ES-I3 (cell line): ENCODE measurements around the gene ITPRID2.

ENCODE experiments used
- H3K36me3 ChIP-seq: 2 replicates; pipeline ENCODE4 v1.6.1; 2013; ENCODE audit warnings: mild to moderate bottlenecking, low read length, control low read depth, moderate library complexity; ENCODE audit not compliant: insufficient read depth
- H3K4me1 ChIP-seq: 2 replicates; pipeline ENCODE4 v1.6.1; 2013; ENCODE audit warnings: mild to moderate bottlenecking, control low read depth, low read length; ENCODE audit not compliant: insufficient read depth
- H3K9ac ChIP-seq: 2 replicates; pipeline ENCODE4 v1.6.1; 2013; ENCODE audit warnings: low read depth, mild to moderate bottlenecking, low read length, moderate library complexity
- H3K9me3 ChIP-seq: 2 replicates; pipeline ENCODE4 v1.6.1; 2013; ENCODE audit warnings: mild to moderate bottlenecking, low read length, moderate library complexity; ENCODE audit not compliant: control insufficient read depth, insufficient read depth

ITPRID2 gene

GRCh38 chr2:181916726-181917718, 25.5 kb downstream of the ITPRID2 start:
- Histone ChIP-seq H3K9me3 (no peaks in the 10 kb centered on the region), H3K9ac (no peak overlapping the region), H3K4me1 (no peaks in the 10 kb centered on the region), H3K36me3 (peaks cover 10% of the 10 kb centered on the region)

- no peak overlapping the region for H3K9ac ChIP-seq
- no peaks in the 10 kb centered on the region for H3K9me3 ChIP-seq
- peaks cover 13% of the 10 kb centered on the region for H3K36me3 ChIP-seq
- H3K4me1 ChIP-seq: no peaks in the 10 kb centered on the region
Observed at GRCh38 chr2:181918188-181918587, 26.7 kb downstream of the ITPRID2 start.

GRCh38 chr2:181923121-181923520, 31.6 kb downstream of the ITPRID2 start:
- Histone ChIP-seq H3K9ac (no peak overlapping the region), H3K36me3 (peaks cover 8% of the 10 kb centered on the region), H3K4me1 (no peaks in the 10 kb centered on the region), H3K9me3 (no peaks in the 10 kb centered on the region)

GRCh38 chr2:181924336-181924735, 32.8 kb downstream of the ITPRID2 start:
- no peak overlapping the region for H3K9ac ChIP-seq
- H3K4me1 ChIP-seq: no peaks in the 10 kb centered on the region
- peaks cover 5% of the 10 kb centered on the region; the same call in 1 of the 2 replicates for H3K36me3 ChIP-seq
- H3K9me3 ChIP-seq: no peaks in the 10 kb centered on the region

DNA sequence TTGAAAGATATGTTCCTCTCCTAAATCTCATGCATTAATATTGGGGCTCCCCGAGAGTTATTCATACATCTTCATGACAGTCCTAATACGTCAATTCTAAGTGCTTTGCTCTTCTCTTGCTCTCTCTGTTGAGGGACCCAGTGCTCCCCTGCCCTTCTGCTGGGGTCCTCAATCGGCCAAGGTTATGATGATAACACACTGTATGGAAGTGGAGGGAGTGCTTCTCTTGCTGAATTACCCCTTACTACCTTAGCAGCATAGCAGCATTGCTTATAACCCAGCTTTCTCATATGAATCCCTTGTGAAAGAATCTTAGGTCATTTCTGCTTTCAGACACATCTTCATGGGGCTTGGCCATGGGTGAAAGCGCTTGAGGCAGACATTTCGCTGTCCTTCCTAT, 43.2 kb downstream of the ITPRID2 start:
- Histone ChIP-seq H3K9ac (no peak overlapping the region), H3K4me1 (no peaks in the 10 kb centered on the region), H3K36me3 (no peaks in the 10 kb centered on the region)

DNA sequence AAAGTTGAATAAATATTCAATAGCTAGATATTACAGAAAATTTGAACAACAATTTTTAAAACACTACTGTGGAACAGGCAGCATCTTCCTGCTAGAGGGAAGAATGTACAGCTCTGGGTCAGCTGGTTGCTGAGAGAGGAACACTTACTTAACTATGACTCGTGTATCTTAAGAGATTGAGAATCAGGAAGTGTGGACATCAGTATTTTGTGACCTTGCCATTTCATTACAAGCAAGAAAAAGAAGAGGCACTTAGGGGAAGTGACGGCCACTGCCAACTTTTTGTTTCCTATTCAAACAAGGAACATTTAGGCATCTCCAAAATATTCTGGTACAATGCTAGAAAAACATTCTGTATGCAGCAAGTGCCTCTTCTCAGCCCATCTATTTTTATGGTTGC, 45.9 kb downstream of the ITPRID2 start:
- Histone ChIP-seq H3K9ac (no peak overlapping the region), H3K36me3 (no peaks in the 10 kb centered on the region), H3K9me3 (no peaks in the 10 kb centered on the region), H3K4me1 (no peaks in the 10 kb centered on the region)

More for the DNA sequence above, 43.2 kb downstream of the ITPRID2 start:
- H3K9me3 ChIP-seq: no peaks in the 10 kb centered on the region

GRCh38 chr2:181943411-181944124, 52.0 kb downstream of the ITPRID2 start:
- no peaks in the 10 kb centered on the region for H3K36me3 ChIP-seq
- peaks cover 10% of the 10 kb centered on the region; the same call in 1 of the 2 replicates for H3K4me1 ChIP-seq
- H3K9ac ChIP-seq: no peak overlapping the region
- H3K9me3 ChIP-seq: no peaks in the 10 kb centered on the region

DNA sequence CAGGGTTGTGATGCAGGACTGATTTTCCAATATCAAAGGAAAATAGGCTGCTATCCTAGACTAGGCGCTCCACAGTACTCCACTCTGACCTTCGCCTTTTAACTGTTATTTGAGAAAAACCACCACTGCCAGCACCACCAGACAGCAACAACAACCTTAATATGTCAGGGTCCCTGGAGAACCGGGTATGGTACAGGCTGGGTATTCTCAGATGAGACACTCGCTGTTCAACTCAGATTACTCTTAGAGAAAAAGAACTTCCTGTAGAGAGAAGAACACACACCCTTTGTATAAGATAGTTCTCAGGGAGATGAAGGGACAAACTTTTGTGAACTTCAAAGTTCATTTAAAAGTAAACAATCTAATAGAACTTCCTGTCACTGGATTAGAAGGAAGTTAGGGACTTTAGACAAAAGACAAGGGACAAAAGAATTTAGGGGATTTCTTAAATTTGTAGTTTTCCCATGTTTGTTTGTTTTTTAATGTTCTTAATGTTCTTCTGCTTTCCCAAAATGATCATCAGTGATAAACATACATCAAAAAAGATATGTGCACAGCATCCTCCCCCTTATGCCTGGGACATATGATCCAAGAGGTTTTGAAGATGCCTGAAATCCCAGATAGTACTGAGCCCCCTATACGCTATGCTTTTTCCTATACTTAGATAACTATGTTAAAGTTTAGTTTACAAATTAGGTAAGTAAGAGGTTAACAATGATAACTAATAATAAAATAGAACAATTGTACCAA, 52.8 kb downstream of the ITPRID2 start:
- peaks cover 10% of the 10 kb centered on the region; the same call in 1 of the 2 replicates for H3K4me1 ChIP-seq
- H3K36me3 ChIP-seq: no peaks in the 10 kb centered on the region
- no peaks in the 10 kb centered on the region for H3K9me3 ChIP-seq
- H3K9ac ChIP-seq: no peak overlapping the region

DNA sequence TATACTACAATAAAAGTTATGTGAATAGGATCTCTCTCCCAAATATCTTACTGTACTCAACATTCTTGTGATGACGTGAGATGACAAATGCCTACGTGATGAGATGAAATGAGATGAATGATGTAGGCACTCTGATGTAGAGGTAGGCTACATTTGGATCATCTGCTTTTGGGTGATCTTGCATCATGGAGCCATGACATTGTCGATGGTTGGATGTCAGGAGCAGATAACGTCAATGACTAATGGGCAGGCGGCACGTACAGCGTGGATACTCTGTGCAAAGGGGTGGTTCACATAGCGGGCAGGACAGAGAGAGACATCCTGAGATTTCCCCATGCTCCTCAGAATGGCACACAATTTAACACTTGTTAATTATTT, 53.4 kb downstream of the ITPRID2 start:
- no peaks in the 10 kb centered on the region for H3K9me3 ChIP-seq
- H3K4me1 ChIP-seq: peaks cover 10% of the 10 kb centered on the region; the same call in 1 of the 2 replicates
- H3K36me3 ChIP-seq: no peaks in the 10 kb centered on the region
- H3K9ac ChIP-seq: no peak overlapping the region

DNA sequence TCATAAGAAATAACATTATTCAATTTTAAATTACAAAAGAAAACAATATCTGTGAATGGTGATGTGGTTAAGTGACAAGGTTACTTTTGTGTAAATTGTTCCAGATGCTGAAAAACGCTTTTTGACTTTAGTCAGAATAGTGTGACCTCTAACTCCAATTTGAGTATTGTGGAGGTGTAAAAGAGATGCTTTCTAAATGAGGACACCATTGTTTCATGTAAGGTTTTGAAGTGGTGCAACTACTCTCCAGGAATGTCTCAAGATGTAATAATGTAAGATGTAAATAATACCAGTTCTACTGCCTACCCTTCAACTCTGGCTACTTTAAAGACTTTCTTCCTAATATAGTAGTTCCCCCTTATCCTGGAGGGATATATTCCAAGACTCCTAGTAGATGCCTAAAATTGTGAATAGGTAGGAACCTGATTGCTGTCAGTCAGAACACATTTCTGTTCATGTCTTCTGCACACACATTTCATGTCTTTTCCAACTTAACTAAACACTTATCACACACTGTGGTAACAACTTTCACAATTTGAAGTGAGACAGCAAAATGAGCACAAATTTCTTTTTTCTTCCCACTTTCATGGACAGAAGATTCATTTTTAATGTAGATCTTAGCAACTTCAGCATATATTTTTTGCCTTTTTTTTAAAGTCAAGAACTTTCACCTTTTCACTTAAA, 55.1 kb downstream of the ITPRID2 start:
- Histone ChIP-seq H3K9ac (no peak overlapping the region), H3K4me1 (peaks cover 10% of the 10 kb centered on the region; the same call in 1 of the 2 replicates)

GRCh38 chr2:181947273-181947672, 55.7 kb downstream of the ITPRID2 start:
- Histone ChIP-seq H3K36me3 (no peaks in the 10 kb centered on the region), H3K9me3 (no peaks in the 10 kb centered on the region), H3K9ac (no peak overlapping the region), H3K4me1 (peaks cover 10% of the 10 kb centered on the region; the same call in 1 of the 2 replicates)

More for the DNA sequence above, 55.1 kb downstream of the ITPRID2 start:
- Histone ChIP-seq H3K9me3 (no peaks in the 10 kb centered on the region), H3K36me3 (no peaks in the 10 kb centered on the region)

- no peaks in the 10 kb centered on the region for H3K36me3 ChIP-seq
- peaks cover 10% of the 10 kb centered on the region; the same call in 1 of the 2 replicates for H3K4me1 ChIP-seq
- H3K9me3 ChIP-seq: no peaks in the 10 kb centered on the region
- no peak overlapping the region for H3K9ac ChIP-seq
Observed at GRCh38 chr2:181948227-181948626, 56.7 kb downstream of the ITPRID2 start.

GRCh38 chr2:181949047-181949446, 57.5 kb downstream of the ITPRID2 start:
- no peak overlapping the region for H3K9ac ChIP-seq
- no peaks in the 10 kb centered on the region for H3K36me3 ChIP-seq
- peaks cover 13% of the 10 kb centered on the region; the same call in 1 of the 2 replicates for H3K4me1 ChIP-seq
- H3K9me3 ChIP-seq: no peaks in the 10 kb centered on the region
